Natural killer cell (primary cell): Measurements from ENCODE around the gene OXER1. TPM values are rescaled to one million over a fixed set of nuclear protein-coding genes. Genes with fewer than 3 reads are reported as not detected.

ENCODE experiments used
- ATAC-seq, 3 donors: fragments of 150-1000 bp in 2 of 3; fragments of 200-7000 bp in 1 of 3; cut with Tn5 transposase; 1 replicate in 1 of 3; 2 replicates in 2 of 3; pipeline ENCODE4 v1.10.0; 2021; ENCODE audit warnings: mild to moderate bottlenecking in 2 of 3, moderate library complexity in 2 of 3
- DNase-seq, 2 donors: peaks; one replicate each; pipeline versions ENCODE4 v3.0.0 to v3.0.0-alpha.2; 2013 to 2021; ENCODE audit warnings: mixed read lengths in 1 of 2
- H3K27ac ChIP-seq: one replicate; pipeline ENCODE4 v1.5.1; 2013; ENCODE audit warnings: mild to moderate bottlenecking, low read length
- H3K27me3 ChIP-seq: one replicate; pipeline ENCODE4 v1.6.1; 2013; ENCODE audit warnings: low read length; ENCODE audit not compliant: control insufficient read depth, insufficient read depth
- H3K36me3 ChIP-seq: one replicate; pipeline ENCODE4 v1.6.1; 2013; ENCODE audit warnings: low read length; ENCODE audit not compliant: control insufficient read depth, insufficient read depth
- H3K4me1 ChIP-seq: one replicate; pipeline ENCODE4 v1.6.1; 2013; ENCODE audit warnings: low read length; ENCODE audit not compliant: control insufficient read depth, insufficient read depth
- H3K4me3 ChIP-seq: one replicate; pipeline ENCODE4 v1.5.1; 2013; ENCODE audit warnings: low read length
- H3K9me3 ChIP-seq: one replicate; pipeline ENCODE4 v1.6.1; 2013; ENCODE audit warnings: low read length; ENCODE audit not compliant: control insufficient read depth, insufficient read depth
- H3K27ac Mint-ChIP-seq, 2 donors: one replicate each; pipeline ENCODE4 v1.8.0; 2022; ENCODE audit warnings: mild to moderate bottlenecking in 2 of 2, mixed read lengths in 2 of 2, moderate library complexity in 1 of 2
- H3K27me3 Mint-ChIP-seq, 2 donors: one replicate each; pipeline ENCODE4 v1.8.0; 2022; ENCODE audit warnings: low read depth in 2 of 2, mixed read lengths in 2 of 2
- H3K36me3 Mint-ChIP-seq: one replicate; pipeline ENCODE4 v1.8.0; 2022; ENCODE audit warnings: mixed read lengths
- H3K4me1 Mint-ChIP-seq, 2 donors: one replicate each; pipeline ENCODE4 v1.8.0; 2022; ENCODE audit warnings: mixed read lengths in 2 of 2
- H3K4me3 Mint-ChIP-seq: one replicate; pipeline ENCODE4 v1.8.0; 2022; ENCODE audit warnings: mild to moderate bottlenecking, moderate library complexity, mixed read lengths
- H3K9me3 Mint-ChIP-seq, 2 donors: one replicate each; pipeline ENCODE4 v1.8.0; 2022; ENCODE audit warnings: mixed read lengths in 2 of 2
- WGBS: methylation state at CpG from one replicate; pipeline ENCODE4 v1.1.7; 2013; ENCODE audit warnings: missing lambda C conversion rate; ENCODE audit not compliant: insufficient coverage; 5-methylcytosine and 5-hydroxymethylcytosine counted together
- intact Hi-C: fragments of 100-400 bp; cut with micrococcal nuclease; formaldehyde crosslinking; loops from one replicate; pipeline ENCODE4 v1.14.2; 2022
- total RNA-seq, 4 donors: library from RNA; stranded (reverse); fragments of 120-200 nt in 1 of 4; gene quantifications; one replicate each; pipeline versions ENCODE4 v1.2.3 to v1.2.4, GENCODE V29; 2013 to 2022
- TF ChIP-seq, protein P1 (sequence below): fragments of 200-600 bp; IDR thresholded peaks from one replicate; pipeline ENCODE4 v1.8.0; 2022; ENCODE audit warnings: antibody characterized with exemption

The OXER1 gene
- total RNA-seq, 3 donors from 2014 or later (not counting 1 experiment from before 2014, with no cell fraction given), result 0.19 to 2.7 (median 0.41) TPM

- TF ChIP-seq, protein P1, sequence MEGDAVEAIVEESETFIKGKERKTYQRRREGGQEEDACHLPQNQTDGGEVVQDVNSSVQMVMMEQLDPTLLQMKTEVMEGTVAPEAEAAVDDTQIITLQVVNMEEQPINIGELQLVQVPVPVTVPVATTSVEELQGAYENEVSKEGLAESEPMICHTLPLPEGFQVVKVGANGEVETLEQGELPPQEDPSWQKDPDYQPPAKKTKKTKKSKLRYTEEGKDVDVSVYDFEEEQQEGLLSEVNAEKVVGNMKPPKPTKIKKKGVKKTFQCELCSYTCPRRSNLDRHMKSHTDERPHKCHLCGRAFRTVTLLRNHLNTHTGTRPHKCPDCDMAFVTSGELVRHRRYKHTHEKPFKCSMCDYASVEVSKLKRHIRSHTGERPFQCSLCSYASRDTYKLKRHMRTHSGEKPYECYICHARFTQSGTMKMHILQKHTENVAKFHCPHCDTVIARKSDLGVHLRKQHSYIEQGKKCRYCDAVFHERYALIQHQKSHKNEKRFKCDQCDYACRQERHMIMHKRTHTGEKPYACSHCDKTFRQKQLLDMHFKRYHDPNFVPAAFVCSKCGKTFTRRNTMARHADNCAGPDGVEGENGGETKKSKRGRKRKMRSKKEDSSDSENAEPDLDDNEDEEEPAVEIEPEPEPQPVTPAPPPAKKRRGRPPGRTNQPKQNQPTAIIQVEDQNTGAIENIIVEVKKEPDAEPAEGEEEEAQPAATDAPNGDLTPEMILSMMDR, result no peak
- 68% methylated on average over 4 of the region's 4 CpGs for WGBS
- Mint-ChIP-seq H3K27me3 (peaks cover 19 to 44% of the 10 kb centered on the region in 2 donors), H3K4me1 (no peaks in the 10 kb centered on the region), H3K36me3 (no peaks in the 10 kb centered on the region), H3K9me3 (no peaks in the 10 kb centered on the region), H3K4me3 (no peak overlapping the region), H3K27ac (no peak overlapping the region)
- no peak for ATAC-seq
- Histone ChIP-seq H3K36me3 (no peaks in the 10 kb centered on the region), H3K27ac (no peak overlapping the region), H3K4me3 (no peak overlapping the region), H3K9me3 (no peaks in the 10 kb centered on the region), H3K27me3 (no peaks in the 10 kb centered on the region), H3K4me1 (no peaks in the 10 kb centered on the region)
- DNase-seq, result no peak
- intact Hi-C loops, result no loop called here
Observed at GRCh38 chr2:42800461-42800962, 36.6 kb upstream of the OXER1 start.

DNA sequence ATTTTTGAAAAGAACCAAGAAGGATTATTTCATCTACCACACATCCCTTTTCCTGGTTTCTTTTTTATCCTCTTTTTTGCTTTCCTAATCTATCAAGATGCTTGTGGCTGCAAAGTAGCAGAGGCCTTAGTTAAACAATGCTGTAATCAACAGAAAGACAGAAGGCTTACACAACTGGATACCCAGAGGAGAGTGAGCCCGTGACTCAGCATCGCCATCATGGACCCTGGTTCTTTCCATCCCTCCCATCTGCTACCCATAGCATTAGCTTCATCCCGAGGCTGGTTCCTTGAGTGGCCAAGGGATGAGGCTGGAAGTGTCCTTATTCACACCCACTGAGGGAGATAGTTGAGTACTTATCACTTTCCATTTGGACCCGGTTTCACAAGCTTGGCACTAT, 35.9 kb upstream of the OXER1 start:
- ATAC-seq (no peak), DNase-seq (no peak)
- Histone ChIP-seq H3K4me3 (no peak overlapping the region), H3K36me3 (no peaks in the 10 kb centered on the region), H3K27me3 (no peaks in the 10 kb centered on the region), H3K27ac (no peak overlapping the region), H3K4me1 (no peaks in the 10 kb centered on the region), H3K9me3 (no peaks in the 10 kb centered on the region)
- Mint-ChIP-seq H3K27me3 (peaks cover 22 to 45% of the 10 kb centered on the region in 2 donors), H3K27ac (no peak overlapping the region), H3K36me3 (no peaks in the 10 kb centered on the region), H3K9me3 (no peaks in the 10 kb centered on the region), H3K4me1 (no peaks in the 10 kb centered on the region), H3K4me3 (no peak overlapping the region)
- WGBS, result 91% methylated on average over 4 of the region's 4 CpGs
- TF ChIP-seq, protein P1, result no peak
- intact Hi-C loops, result no loop called here

GRCh38 chr2:42797281-42797680, 33.3 kb upstream of the OXER1 start:
- 76% methylated on average over 6 of the region's 6 CpGs for WGBS
- intact Hi-C loops, result no loop called here
- no peak for DNase-seq
- no peak overlapping the region for H3K4me3 Mint-ChIP-seq
- Histone ChIP-seq H3K4me1 (peaks cover 11% of the 10 kb centered on the region), H3K36me3 (no peaks in the 10 kb centered on the region), H3K4me3 (no peak overlapping the region), H3K9me3 (no peaks in the 10 kb centered on the region), H3K27me3 (no peaks in the 10 kb centered on the region), H3K27ac (no peak overlapping the region)
- peaks cover 0 to 2% of the 10 kb centered on the region in 2 donors for H3K4me1 Mint-ChIP-seq
- no peak overlapping the region for H3K27ac Mint-ChIP-seq
- ATAC-seq, result no peak
- peaks cover 32 to 42% of the 10 kb centered on the region in 2 donors for H3K27me3 Mint-ChIP-seq
- H3K36me3 Mint-ChIP-seq, result no peaks in the 10 kb centered on the region
- no peaks in the 10 kb centered on the region for H3K9me3 Mint-ChIP-seq
- TF ChIP-seq, protein P1, result no peak
